GM21381 (cell line): ENCODE measurements around the gene TOR1B.
A peak's percentile ranks its signal among the peaks of the same experiment; 100 is the strongest.
"Not testable (repeated sequence)": the region's sequence is repeated elsewhere in the genome, so short reads cannot be mapped to it uniquely, and the experiment has no call there.

Experiments
- ATAC-seq: cut with Tn5 transposase; IDR thresholded peaks from one replicate; pipeline ENCODE4 v1.9.1; 2021; ENCODE audit warnings: mild to moderate bottlenecking, moderate library complexity; ENCODE audit not compliant: unreplicated experiment

The TOR1B gene, protein sequence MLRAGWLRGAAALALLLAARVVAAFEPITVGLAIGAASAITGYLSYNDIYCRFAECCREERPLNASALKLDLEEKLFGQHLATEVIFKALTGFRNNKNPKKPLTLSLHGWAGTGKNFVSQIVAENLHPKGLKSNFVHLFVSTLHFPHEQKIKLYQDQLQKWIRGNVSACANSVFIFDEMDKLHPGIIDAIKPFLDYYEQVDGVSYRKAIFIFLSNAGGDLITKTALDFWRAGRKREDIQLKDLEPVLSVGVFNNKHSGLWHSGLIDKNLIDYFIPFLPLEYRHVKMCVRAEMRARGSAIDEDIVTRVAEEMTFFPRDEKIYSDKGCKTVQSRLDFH

GRCh38 chr9:129802833-129803675 is at the start of gene TOR1B:
TSS of gene TOR1B (plus strand) at chr9:129803184. CDS start at chr9:129803213, 29 bp downstream.
- ATAC-seq, result peak; percentile 94

- ATAC-seq, result no peak
Measured at GRCh38 chr9:129755151-129755550, 47.8 kb upstream of the TOR1B start.

- no peak for ATAC-seq
Measured at GRCh38 chr9:129756191-129756590, 46.8 kb upstream of the TOR1B start.

DNA sequence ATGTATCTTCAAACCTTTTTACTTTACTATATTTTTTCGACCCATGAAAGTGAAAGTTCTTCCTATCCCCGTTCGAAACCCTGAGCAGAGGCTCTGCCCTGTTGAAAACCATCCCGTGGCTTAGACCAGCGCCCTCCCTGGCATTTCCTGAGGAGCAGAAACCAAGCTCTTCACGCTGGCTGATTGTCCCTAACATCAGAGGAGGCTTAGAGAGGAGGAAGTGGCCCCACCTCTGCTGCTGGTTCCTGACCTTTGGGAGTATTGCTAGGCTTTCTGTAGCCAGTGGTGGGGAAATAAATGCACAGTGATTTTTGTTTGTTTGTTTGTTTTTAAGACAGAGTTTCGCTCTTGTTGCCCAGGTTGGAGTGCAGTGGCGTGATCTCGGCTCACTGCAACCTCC is 45.9 kb upstream of the TOR1B start:
- no peak for ATAC-seq

DNA sequence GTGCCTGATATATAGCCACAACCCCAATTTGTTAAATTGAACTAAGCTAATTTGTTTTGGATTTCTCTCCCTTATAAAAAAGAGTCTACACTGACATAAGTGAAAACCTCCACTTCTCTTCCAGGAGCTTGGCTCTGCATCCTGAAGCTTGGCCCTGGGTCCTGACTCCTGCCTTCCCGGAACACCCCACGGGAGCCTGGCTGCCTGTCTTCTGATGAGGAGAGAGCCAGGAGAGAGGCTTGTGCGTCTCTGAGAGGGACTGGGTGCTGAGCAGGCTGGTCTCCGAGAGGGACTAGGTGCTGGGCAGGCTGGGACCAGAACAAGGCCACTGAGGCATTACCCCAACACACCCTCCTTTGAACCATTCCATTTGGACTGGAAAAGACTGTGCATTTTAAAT is 43.7 kb upstream of the TOR1B start:
- no peak for ATAC-seq

DNA sequence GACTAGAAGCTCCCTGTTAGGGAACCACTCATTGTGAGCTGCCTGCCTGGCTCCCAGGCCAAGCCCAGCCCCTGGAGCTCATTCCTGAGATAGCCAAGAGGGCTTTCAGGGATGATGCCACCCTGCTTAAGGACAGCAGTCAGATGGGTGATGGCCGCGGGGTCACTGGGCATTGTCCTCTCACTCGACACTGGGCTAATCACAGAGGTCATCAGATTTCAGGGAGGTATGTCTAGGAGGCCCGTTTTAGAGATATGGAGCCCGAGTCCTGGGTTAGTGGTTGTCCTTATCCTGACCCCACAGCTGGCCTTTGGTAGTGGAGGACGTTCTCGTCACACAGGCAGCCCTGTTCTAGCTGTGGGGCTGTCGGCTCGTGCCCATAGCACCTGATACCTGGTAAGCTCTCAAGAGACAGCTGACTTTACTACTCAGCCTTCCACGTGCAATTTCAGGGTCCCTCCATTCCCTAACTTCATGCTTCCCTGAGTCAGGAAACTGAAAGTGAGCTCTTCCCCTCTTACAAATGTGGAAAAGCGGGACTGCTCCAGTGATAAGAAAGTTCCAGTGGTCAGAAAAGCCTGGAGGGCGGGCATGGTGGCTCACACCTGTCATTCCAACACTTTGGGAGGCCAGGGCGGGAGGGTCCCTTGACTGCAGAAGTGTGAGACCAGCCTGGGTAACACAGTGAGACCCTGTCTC is 43.0 kb upstream of the TOR1B start:
- no peak for ATAC-seq

GRCh38 chr9:129760784-129761183 is 42.2 kb upstream of the TOR1B start:
- ATAC-seq, result not testable (repeated sequence)

DNA sequence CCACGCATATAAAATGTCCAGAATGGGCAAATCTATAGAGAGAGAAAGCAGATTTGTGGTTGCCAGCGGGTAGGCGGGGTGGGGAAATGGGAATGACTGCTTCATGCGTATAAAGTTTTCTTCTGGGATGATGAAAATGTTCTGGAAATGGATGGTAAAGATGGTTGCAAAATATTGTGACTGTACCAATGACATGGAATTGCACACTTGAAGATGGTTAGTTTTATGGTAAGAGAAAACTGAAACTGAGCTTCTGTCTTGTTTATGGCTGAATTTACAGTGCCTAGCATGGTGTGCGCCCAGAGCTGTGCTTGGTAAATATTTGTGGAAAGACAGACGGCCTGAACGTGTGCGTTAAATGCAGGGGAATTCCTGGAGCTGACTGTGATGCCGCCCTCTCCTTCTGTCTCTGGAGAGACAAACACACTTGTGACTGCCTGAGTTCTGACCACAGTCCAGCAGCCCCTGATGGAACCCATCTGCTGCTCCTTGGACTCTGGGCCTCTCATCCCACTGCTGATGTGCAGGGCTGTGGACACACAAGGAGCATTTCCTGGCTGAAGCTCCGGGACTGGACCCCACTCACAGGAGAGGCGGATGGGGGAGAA is 41.6 kb upstream of the TOR1B start:
- ATAC-seq, result no peak

- ATAC-seq, result no peak
Measured at GRCh38 chr9:129761901-129762369, 41.0 kb upstream of the TOR1B start.

DNA sequence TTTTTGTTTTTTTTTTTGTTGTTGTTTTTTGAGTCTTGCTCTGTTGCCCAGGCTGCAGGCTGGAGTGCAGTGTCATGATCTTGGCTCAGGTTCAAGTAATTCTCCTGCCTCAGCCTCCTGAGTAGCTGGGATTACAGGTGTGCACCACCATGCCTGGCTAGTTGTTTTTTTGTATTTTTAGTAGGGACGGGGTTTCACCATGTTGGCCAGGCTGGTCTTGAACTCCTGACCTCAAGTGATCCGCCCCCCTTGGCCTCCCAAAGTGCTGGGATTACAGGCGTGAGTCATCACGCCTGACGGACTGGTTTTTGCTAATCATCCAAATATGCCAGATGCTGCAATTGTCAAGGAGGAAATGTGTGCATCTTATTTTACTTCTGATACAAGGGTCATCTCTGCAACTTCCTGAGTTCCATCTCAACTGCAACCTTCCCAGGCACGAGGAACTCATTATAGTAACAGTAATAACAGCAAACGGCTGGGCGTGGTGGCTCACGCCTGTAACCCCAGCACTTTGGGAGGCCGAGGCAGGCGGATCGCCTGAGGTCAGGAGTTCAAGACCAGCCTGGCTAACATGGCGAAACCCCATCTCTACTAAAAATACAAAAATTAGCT is 40.5 kb upstream of the TOR1B start:
- not testable (repeated sequence) for ATAC-seq

DNA sequence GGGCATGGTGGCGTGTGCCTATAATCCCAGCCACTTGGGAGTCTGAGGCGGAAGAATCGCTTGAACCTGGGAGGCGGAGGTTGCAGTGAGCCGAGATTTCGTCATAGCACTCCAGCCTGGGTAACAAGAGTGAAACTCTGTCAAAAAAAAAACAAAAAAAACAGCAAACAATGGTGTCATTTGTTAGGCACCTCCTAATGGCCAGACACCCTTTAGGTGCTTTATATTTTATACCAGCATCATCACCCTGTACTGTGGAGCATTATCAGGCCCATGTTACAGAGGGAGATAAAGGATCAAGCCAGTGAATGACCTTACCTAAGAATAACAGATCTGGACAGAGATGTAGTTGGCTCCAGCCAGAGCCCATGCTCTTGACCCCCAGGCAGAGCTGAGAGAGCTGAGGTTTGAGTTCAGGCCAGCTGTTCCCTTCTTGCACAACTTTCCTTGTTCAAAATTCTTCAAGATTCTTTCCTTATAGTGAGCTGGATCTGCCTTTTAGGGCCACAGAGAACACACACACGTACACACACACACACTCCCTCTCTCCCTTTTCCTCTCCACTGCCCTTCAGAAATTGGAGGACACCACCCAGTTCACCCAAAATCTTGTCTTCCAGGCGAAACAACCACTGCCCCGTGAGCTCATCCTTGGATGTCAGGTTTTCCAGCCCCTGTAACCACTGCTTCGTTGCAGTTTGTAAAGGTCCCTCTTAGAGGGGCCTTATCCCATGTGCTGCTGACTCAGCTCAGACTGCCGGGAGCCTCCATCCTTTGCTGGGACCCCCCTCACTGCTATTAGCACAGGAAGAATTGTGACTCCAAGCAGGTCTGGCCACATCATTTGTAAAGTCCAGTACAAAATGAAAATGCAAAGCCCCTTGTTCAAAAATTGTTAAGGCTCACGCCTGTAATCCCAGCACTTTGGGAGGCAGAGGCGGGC is 39.7 kb upstream of the TOR1B start:
- ATAC-seq, result no peak

DNA sequence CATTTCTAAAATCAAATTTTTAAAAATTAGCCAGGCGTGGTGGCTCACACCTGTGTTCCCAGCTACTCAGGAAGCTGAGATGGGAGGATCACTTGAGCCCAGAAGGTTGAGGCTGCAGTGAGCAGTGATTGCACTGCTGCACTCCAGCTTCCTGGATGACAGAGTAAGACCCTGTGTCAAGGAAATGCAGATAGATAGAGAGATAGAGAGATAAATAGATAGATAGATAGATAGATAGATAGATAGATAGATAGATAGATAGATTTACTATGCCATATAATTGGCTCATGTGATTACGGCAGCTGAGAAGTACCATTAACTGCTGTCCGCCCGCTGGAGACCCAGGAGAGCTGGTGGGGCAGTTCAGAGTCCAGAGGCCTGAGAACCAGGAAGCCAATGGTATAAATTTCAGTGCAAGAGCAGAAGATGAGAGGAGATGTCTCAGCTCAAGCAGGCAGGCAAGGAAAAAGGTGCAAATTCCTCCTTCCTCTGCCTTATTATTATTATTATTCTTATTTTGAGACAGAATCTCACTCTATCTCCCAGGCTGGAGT is 37.1 kb upstream of the TOR1B start:
- ATAC-seq, result no peak

- no peak for ATAC-seq
Measured at GRCh38 chr9:129768486-129768885, 34.5 kb upstream of the TOR1B start.

GRCh38 chr9:129769669-129770068 is 33.3 kb upstream of the TOR1B start:
- no peak for ATAC-seq

- no peak for ATAC-seq
Measured at GRCh38 chr9:129770741-129771140, 32.2 kb upstream of the TOR1B start.

- no peak for ATAC-seq
Measured at GRCh38 chr9:129773262-129774048, 29.5 kb upstream of the TOR1B start.

- no peak for ATAC-seq
Measured at GRCh38 chr9:129774791-129775447, 28.1 kb upstream of the TOR1B start.

DNA sequence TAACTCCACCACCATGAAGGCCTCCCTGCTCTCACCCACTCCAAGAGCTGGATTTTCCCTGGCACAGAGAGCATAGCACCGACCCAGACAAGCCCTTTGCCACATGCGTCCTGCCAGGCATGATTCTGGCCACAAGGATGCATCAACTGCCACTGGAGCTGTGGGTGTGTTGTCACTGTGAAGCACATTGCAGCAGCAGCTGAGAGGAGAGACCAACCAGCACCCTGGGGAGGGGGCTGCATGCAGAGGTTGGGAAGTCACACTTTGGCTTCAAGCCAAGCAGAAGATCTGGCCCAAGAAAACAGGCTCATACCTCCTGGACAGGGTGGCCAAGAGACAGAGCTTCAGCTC is 27.6 kb upstream of the TOR1B start:
- no peak for ATAC-seq
